SK-N-SH (cell line): Measurements from ENCODE around the gene TUBA4B. TPM values are rescaled to one million over a fixed set of nuclear protein-coding genes. Genes with fewer than 3 reads are reported as not detected.

Source experiments
- CTCF ChIA-PET: fragments of 300-600, 350-600 bp; formaldehyde crosslinking; extraction: SDS; loops from one replicate; lab custom pipeline; 2021; lab: Yijun Ruan, JAX
- POLR2A ChIA-PET: fragments of 350-600 bp; sonication (Branson Sonifier 250); formaldehyde crosslinking; extraction: SDS; loops from one replicate; lab custom pipeline; 2020; ENCODE audit warnings: antibody characterized with exemption, inconsistent platforms; lab: Yijun Ruan, JAX
- DNase-seq: peaks from one replicate; pipeline ENCODE4 v3.0.0; 2012
- H2AFZ ChIP-seq: fragments of 200-600 bp; sonication (generic); 2 replicates; pipeline ENCODE4 v1.8.1; 2016; ENCODE audit warnings: antibody characterized with exemption, mild to moderate bottlenecking, low read depth
- H3F3A ChIP-seq: fragments of 200-600 bp; sonication (generic); replicated peaks from 2 replicates; pipeline ENCODE3; 2016; ENCODE audit warnings: antibody characterized with exemption, mild to moderate bottlenecking; ENCODE audit not compliant: insufficient read depth
- H3K27ac ChIP-seq, 2 experiments: fragments of 200-500 bp in 1 of 2; fragments of 200-600 bp in 1 of 2; sonication (Bioruptor generic) in 1 of 2; sonication (generic), shearing (Covaris generic) in 1 of 2; 2 replicates each; pipeline versions ENCODE4 v1.5.1 to v1.6.1; 2014 to 2016; ENCODE audit warnings: low read depth in 2 of 2, inconsistent platforms in 1 of 2, low read length in 1 of 2, mild to moderate bottlenecking in 1 of 2, mixed read lengths in 1 of 2
- H3K27me3 ChIP-seq: fragments of 200-600 bp; sonication (generic), shearing (Covaris generic); 2 replicates; pipeline ENCODE4 v1.6.1; 2016; ENCODE audit warnings: mixed run types; ENCODE audit not compliant: insufficient read depth
- H3K36me3 ChIP-seq, 2 experiments: fragments of 200-500 bp in 1 of 2; fragments of 200-600 bp in 1 of 2; sonication (Bioruptor generic) in 1 of 2; sonication (generic) in 1 of 2; replicated peaks in 1 of 2; 2 replicates each; pipeline versions ENCODE3 to v1.5.1; 2014 to 2016; ENCODE audit warnings: low read length in 1 of 2, mild to moderate bottlenecking in 1 of 2; ENCODE audit not compliant: insufficient read depth in 2 of 2, control insufficient read depth in 1 of 2
- H3K4me1 ChIP-seq, 2 experiments: fragments of 200-500 bp in 1 of 2; fragments of 200-600 bp in 1 of 2; sonication (Bioruptor generic) in 1 of 2; sonication (generic), shearing (Covaris generic) in 1 of 2; 2 replicates each; pipeline versions ENCODE4 v1.5.1 to v1.6.1; 2014 to 2016; ENCODE audit warnings: low read depth in 1 of 2, low read length in 1 of 2, mixed run types in 1 of 2; ENCODE audit not compliant: insufficient read depth in 2 of 2, control insufficient read depth in 1 of 2
- H3K4me2 ChIP-seq: fragments of 200-600 bp; sonication (generic), shearing (Covaris generic); 2 replicates; pipeline ENCODE4 v1.6.1; 2017; ENCODE audit warnings: mixed run types
- H3K4me3 ChIP-seq, 2 experiments: fragments of 200-500 bp in 1 of 2; fragments of 200-600 bp in 1 of 2; sonication (Bioruptor generic) in 1 of 2; sonication (generic), shearing (Covaris generic) in 1 of 2; 2 replicates each; pipeline versions ENCODE4 v1.5.1 to v1.8.1; 2014 to 2016; ENCODE audit warnings: low read depth in 2 of 2, inconsistent platforms in 1 of 2, low read length in 1 of 2, mild to moderate bottlenecking in 1 of 2, mixed read lengths in 1 of 2, moderate library complexity in 1 of 2
- H3K79me2 ChIP-seq: fragments of 200-600 bp; sonication (generic); 2 replicates; pipeline ENCODE4 v1.8.1; 2017; ENCODE audit warnings: mild to moderate bottlenecking; ENCODE audit not compliant: insufficient read depth
- H3K9ac ChIP-seq: fragments of 200-600 bp; sonication (generic); 2 replicates; pipeline ENCODE4 v1.6.1; 2017; ENCODE audit warnings: mixed run types
- H3K9me2 ChIP-seq: fragments of 200-600 bp; sonication (generic); 2 replicates; pipeline ENCODE4 v1.6.1; 2017; ENCODE audit warnings: mixed run types
- H3K9me3 ChIP-seq: fragments of 200-600 bp; sonication (generic); 2 replicates; pipeline ENCODE4 v1.6.1; 2017; ENCODE audit warnings: mixed run types, mild to moderate bottlenecking, moderate library complexity
- H4K20me1 ChIP-seq: fragments of 200-600 bp; sonication (generic); 2 replicates; pipeline ENCODE4 v1.6.1; 2017; ENCODE audit warnings: mild to moderate bottlenecking, mixed run types; ENCODE audit not compliant: insufficient read depth
- EP300 ChIP-seq, 2 experiments: IDR thresholded peaks; 2 replicates each; pipeline versions ENCODE4 v1.4.0 to v1.6.1; 2012; ENCODE audit warnings: borderline replicate concordance in 1 of 2, low read depth in 1 of 2, low read length in 1 of 2
- EZH2phosphoT487 ChIP-seq: fragments of 200-600 bp; sonication (generic); IDR thresholded peaks from 2 replicates; pipeline ENCODE4 v1.6.1; 2017; ENCODE audit warnings: low read depth, mixed run types, mild to moderate bottlenecking, antibody characterized with exemption, moderate library complexity, borderline replicate concordance
- FOSL2 ChIP-seq: IDR thresholded peaks from 2 replicates; pipeline ENCODE4 v1.4.0; 2012; ENCODE audit warnings: low read depth, mild to moderate bottlenecking, moderate library complexity, borderline replicate concordance
- FOXM1 ChIP-seq: IDR thresholded peaks from 2 replicates; pipeline ENCODE4 v1.4.0; 2012; ENCODE audit warnings: low read depth, mild to moderate bottlenecking
- GABPA ChIP-seq: IDR thresholded peaks from 2 replicates; pipeline ENCODE4 v1.4.0; 2012; ENCODE audit warnings: low read depth, mild to moderate bottlenecking
- MXI1 ChIP-seq: IDR thresholded peaks from 2 replicates; pipeline ENCODE4 v1.6.1; 2012; ENCODE audit warnings: mild to moderate bottlenecking, low read depth, low read length, improper control_type of control experiment
- WGBS: methylation state at CpG from one replicate; pipeline ENCODE4 v1.1.6; 2017; ENCODE audit warnings: low lambda C conversion rate; 5-methylcytosine and 5-hydroxymethylcytosine counted together
- polyA plus RNA-seq, 3 experiments: library from polyadenylated mRNA; depleted of rRNA; stranded (reverse); fragments of >200 nt; gene quantifications; 2 replicates each; pipeline ENCODE4 v1.2.3, GENCODE V29; 2012
- small RNA-seq, 7 experiments: library from RNA; depleted of rRNA; stranded (forward); fragments of <200 nt; gene quantifications; one replicate each; pipeline ENCODE3, GENCODE V24; 2012

Gene TUBA4B
- polyA plus RNA-seq, 1 of the 3 experiments (the other 2 are of a cell fraction): 0.03 TPM

GRCh38 chr2:219314804-219315468, 61.9 kb downstream of the TUBA4B start:
- ChIA-PET CTCF (interaction anchor here (0.7 to 3.3 kb wide), 4 partner anchors 13 to 38 kb away, joined by 3 to 13 read pairs (median 4); no protein-coding TSS in a partner anchor), POLR2A (interaction anchor here (0.5 to 0.6 kb wide), 2 partner anchors 43 to 70 kb away, joined by 3 read pairs; partner anchors contain the start of genes GLB1L and STK16)
- DNase-seq: no peak
- no peak overlapping the region for H3K27ac ChIP-seq
- WGBS: 88% methylated on average over 16 of the region's 16 CpGs
- H3K9me3 ChIP-seq: no peaks in the 10 kb centered on the region
- no peaks in the 10 kb centered on the region for H3K9me2 ChIP-seq
- H4K20me1 ChIP-seq: no peaks in the 10 kb centered on the region
- H3K36me3 ChIP-seq: no peaks in the 10 kb centered on the region
- H3F3A ChIP-seq: peaks cover 4% of the 10 kb centered on the region
- H3K27me3 ChIP-seq: no peaks in the 10 kb centered on the region
- H3K4me2 ChIP-seq: no peak overlapping the region
- no peaks in the 10 kb centered on the region for H3K4me1 ChIP-seq
- 0 out of 2 replicates have a peak, but pooled peaks have one; percentile 16 for TF ChIP-seq FOSL2
- TF ChIP-seq EP300 (IDR thresholded peaks at IDR 0.05; ENCODE audit: borderline replicate concordance in 1 of 2, low read depth in 1 of 2, low read length in 1 of 2): no peak
- no peak for TF ChIP-seq MXI1
- no peak for TF ChIP-seq GABPA
- TF ChIP-seq EZH2phosphoT487: no peak
- no peak for TF ChIP-seq FOXM1
- H3K79me2 ChIP-seq: no peaks in the 10 kb centered on the region
- H2AFZ ChIP-seq: no peak overlapping the region
- H3K4me3 ChIP-seq: no peak overlapping the region
- no peak overlapping the region for H3K9ac ChIP-seq

Small RNAs within 50 kb of the gene (small RNA-seq; reads per million reads assigned to genes)
- gene MIR153-1: 0 to 2.9 (median 0) reads per million in 7 experiments

Other genes with a start within 250 kb of the TUBA4B start
- 0.95 and 1.7 TPM in 2 replicates for gene CFAP65, start 211.7 kb upstream of the TUBA4B start, polyA plus RNA-seq (2012; rRNA removed)
- gene IHH, start 192.3 kb upstream of the TUBA4B start, polyA plus RNA-seq (2012; rRNA removed): 0.03 TPM in 1 of 2 replicates, not detected in the other
- gene NHEJ1, start 92.4 kb upstream of the TUBA4B start, polyA plus RNA-seq (2012; rRNA removed): 16.3 and 21.0 TPM in 2 replicates
- 2.1 and 3.5 TPM in 2 replicates for gene SLC23A3, start 83.2 kb upstream of the TUBA4B start, polyA plus RNA-seq (2012; rRNA removed)
- 75.9 and 84.1 TPM in 2 replicates for gene CNPPD1, start 76.3 kb upstream of the TUBA4B start, polyA plus RNA-seq (2012; rRNA removed)
- 74.6 and 94.8 TPM in 2 replicates for gene RETREG2, start 75.0 kb upstream of the TUBA4B start, polyA plus RNA-seq (2012; rRNA removed)
- 39.9 and 46.9 TPM in 2 replicates for gene ZFAND2B, start 46.5 kb upstream of the TUBA4B start, polyA plus RNA-seq (2012; rRNA removed)
- 26.5 and 27.4 TPM in 2 replicates for gene ABCB6, start 34.3 kb upstream of the TUBA4B start, polyA plus RNA-seq (2012; rRNA removed)
- 29.6 and 33.2 TPM in 2 replicates for gene ATG9A, start 23.6 kb upstream of the TUBA4B start, polyA plus RNA-seq (2012; rRNA removed)
- 22.3 and 30.8 TPM in 2 replicates for gene ANKZF1, start 23.4 kb upstream of the TUBA4B start, polyA plus RNA-seq (2012; rRNA removed)
- 11.7 and 14.1 TPM in 2 replicates for gene GLB1L, start 7.8 kb upstream of the TUBA4B start, polyA plus RNA-seq (2012; rRNA removed)
- 57.6 and 78.6 TPM in 2 replicates for gene STK16, start 7.8 kb upstream of the TUBA4B start, polyA plus RNA-seq (2012; rRNA removed)
- 4.8 and 6.2 TPM in 2 replicates for gene TUBA4A, start 675 bp downstream of the TUBA4B start, polyA plus RNA-seq (2012; rRNA removed)
- 37.2 and 39.9 TPM in 2 replicates for gene DNAJB2, start 26.1 kb downstream of the TUBA4B start, polyA plus RNA-seq (2012; rRNA removed)
- gene PTPRN, start 56.2 kb downstream of the TUBA4B start, polyA plus RNA-seq (2012; rRNA removed): 7.4 and 9.5 TPM in 2 replicates
- gene RESP18, start 79.5 kb downstream of the TUBA4B start, polyA plus RNA-seq (2012; rRNA removed): not detected in 2 replicates
- 80.7 and 92.6 TPM in 2 replicates for gene DNPEP, start 134.7 kb downstream of the TUBA4B start, polyA plus RNA-seq (2012; rRNA removed)
- 0.21 and 0.28 TPM in 2 replicates for gene DES, start 165.1 kb downstream of the TUBA4B start, polyA plus RNA-seq (2012; rRNA removed)
- gene SPEG, start 181.6 kb downstream of the TUBA4B start, polyA plus RNA-seq (2012; rRNA removed): 98.3 and 107 TPM in 2 replicates
- 61.3 and 75.1 TPM in 2 replicates for gene GMPPA, start 245.6 kb downstream of the TUBA4B start, polyA plus RNA-seq (2012; rRNA removed)